Peyer's patch (tissue), 4 donors: Measurements from ENCODE around the gene TMEM87A. TPM values are rescaled to one million over a fixed set of nuclear protein-coding genes. Genes with fewer than 3 reads are reported as not detected.

Experiments used
- DNase-seq, 3 donors: peaks; one replicate each; pipeline ENCODE4 v3.0.0-alpha.2; 2017 to 2019
- H3K27ac ChIP-seq, 4 donors: fragments of 200-600 bp; sonication (generic); one replicate each; pipeline ENCODE4 v1.5.1; 2016 to 2019
- H3K27me3 ChIP-seq, 2 donors: fragments of 200-600 bp; sonication (generic); one replicate each; pipeline ENCODE4 v1.5.1; 2019
- H3K36me3 ChIP-seq, 3 donors: fragments of 200-600 bp; sonication (generic); one replicate each; pipeline ENCODE4 v1.5.1; 2016 to 2019
- H3K4me1 ChIP-seq, 4 donors: fragments of 200-600 bp; sonication (generic); one replicate each; pipeline ENCODE4 v1.5.1; 2016 to 2019
- H3K4me3 ChIP-seq, 4 donors: fragments of 200-600 bp; sonication (generic); 1 replicate in 3 of 4; 2 replicates in 1 of 4; pipeline ENCODE4 v1.5.1; 2016 to 2019; ENCODE audit warnings: mild to moderate bottlenecking in 1 of 4
- H3K9me3 ChIP-seq, 4 donors: fragments of 200-600 bp; sonication (generic); one replicate each; pipeline ENCODE4 v1.5.1; 2016 to 2019; ENCODE audit warnings: mild to moderate bottlenecking in 1 of 4
- POLR2A ChIP-seq, 2 donors: fragments of 450-650 bp; IDR thresholded peaks; one replicate each; pipeline ENCODE4 v1.5.1; 2017; ENCODE audit warnings: antibody characterized with exemption in 2 of 2, mild to moderate bottlenecking in 2 of 2, moderate library complexity in 2 of 2
- total RNA-seq, 4 donors: library from RNA; depleted of rRNA; stranded (reverse); fragments of >200 nt; gene quantifications; one replicate each; pipeline ENCODE4 v1.1.0, GENCODE V29; 2016
- TF ChIP-seq, protein P1 (sequence below), 6 experiments: fragments of 450-650 bp in 4 of 6; fragments of 200-600 bp in 2 of 6; sonication (generic) in 1 of 6; IDR thresholded peaks; one replicate each; pipeline ENCODE4 v1.5.1; 2017 to 2019; ENCODE audit warnings: antibody characterized with exemption in 6 of 6, mild to moderate bottlenecking in 3 of 6, moderate library complexity in 1 of 6

Gene TMEM87A
- total RNA-seq, 4 donors from 2014 or later: 47.5 to 61.9 (median 53.6) TPM

DNA sequence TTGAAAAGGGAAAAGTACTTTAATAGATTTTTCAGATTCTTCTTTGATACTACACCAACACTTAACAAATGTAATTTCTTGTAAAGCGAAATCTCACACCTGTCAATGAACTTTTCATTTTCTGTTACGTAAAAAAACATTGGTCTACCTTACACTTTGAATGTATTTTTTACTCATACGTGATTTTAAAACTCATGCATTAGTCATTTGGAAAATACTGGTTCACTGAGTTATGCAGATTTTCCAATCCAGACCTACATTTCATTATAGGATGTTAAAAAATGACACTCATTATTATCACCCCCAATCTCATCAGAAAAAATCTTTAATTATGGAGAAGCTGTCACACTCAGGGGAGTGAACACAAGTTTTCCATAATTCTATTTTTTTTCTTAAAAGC lies 79.8 kb downstream of the TMEM87A start:
- Histone ChIP-seq H3K27me3 (no peaks in the 10 kb centered on the region), H3K36me3 (peaks cover 0 to 53% (median 0%) of the 10 kb centered on the region in 3 donors), H3K27ac (no peak overlapping the region), H3K9me3 (no peaks in the 10 kb centered on the region), H3K4me1 (peaks cover 0 to 4% (median 0%) of the 10 kb centered on the region in 4 donors), H3K4me3 (no peak overlapping the region)
- no peak for DNase-seq
- no peak for TF ChIP-seq POLR2A (IDR thresholded peaks at IDR 0.05)
- TF ChIP-seq, protein P1, sequence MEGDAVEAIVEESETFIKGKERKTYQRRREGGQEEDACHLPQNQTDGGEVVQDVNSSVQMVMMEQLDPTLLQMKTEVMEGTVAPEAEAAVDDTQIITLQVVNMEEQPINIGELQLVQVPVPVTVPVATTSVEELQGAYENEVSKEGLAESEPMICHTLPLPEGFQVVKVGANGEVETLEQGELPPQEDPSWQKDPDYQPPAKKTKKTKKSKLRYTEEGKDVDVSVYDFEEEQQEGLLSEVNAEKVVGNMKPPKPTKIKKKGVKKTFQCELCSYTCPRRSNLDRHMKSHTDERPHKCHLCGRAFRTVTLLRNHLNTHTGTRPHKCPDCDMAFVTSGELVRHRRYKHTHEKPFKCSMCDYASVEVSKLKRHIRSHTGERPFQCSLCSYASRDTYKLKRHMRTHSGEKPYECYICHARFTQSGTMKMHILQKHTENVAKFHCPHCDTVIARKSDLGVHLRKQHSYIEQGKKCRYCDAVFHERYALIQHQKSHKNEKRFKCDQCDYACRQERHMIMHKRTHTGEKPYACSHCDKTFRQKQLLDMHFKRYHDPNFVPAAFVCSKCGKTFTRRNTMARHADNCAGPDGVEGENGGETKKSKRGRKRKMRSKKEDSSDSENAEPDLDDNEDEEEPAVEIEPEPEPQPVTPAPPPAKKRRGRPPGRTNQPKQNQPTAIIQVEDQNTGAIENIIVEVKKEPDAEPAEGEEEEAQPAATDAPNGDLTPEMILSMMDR (IDR thresholded peaks at IDR 0.05): no peak

DNA sequence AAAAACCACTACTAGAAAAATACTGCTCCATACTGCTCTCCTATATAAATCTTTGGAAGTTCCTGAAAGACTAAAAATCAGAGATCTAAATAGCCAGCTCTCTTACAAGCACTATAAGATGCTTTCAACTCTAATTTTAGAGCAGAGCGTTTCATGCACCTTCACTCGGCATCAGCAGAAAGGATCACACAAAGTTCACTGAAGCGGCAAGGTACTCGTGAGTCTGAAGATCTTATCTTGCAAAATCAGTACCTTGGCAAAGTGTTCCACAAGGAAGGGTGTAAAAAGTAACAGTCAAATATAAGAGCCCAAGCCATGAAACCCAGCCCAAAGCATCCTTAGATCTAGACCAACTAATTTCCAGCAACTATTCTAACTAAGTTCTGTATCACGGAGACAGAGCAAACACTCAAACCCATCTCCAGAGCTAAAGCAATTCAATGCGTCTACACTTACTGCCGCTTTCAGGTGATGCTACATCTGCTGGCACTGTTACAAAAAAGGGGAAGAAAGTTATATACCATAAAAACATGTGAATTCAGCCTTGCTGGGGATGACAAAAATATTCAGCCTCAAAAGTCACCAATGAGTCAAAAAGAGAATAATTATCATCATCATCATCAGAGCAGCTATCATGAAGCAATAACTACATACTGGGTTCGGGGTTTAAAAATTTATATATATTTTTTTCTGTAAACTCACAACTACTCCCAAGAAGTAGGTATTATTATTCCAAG lies 81.5 kb downstream of the TMEM87A start:
- Histone ChIP-seq H3K4me3 (no peak overlapping the region), H3K36me3 (peaks cover 0 to 56% (median 0%) of the 10 kb centered on the region in 3 donors), H3K9me3 (no peaks in the 10 kb centered on the region), H3K27ac (no peak overlapping the region), H3K4me1 (peaks cover 0 to 4% (median 0%) of the 10 kb centered on the region in 4 donors), H3K27me3 (no peaks in the 10 kb centered on the region)
- TF ChIP-seq, protein P1 (IDR thresholded peaks at IDR 0.05): no peak
- TF ChIP-seq POLR2A (IDR thresholded peaks at IDR 0.05): no peak
- DNase-seq: no peak

DNA sequence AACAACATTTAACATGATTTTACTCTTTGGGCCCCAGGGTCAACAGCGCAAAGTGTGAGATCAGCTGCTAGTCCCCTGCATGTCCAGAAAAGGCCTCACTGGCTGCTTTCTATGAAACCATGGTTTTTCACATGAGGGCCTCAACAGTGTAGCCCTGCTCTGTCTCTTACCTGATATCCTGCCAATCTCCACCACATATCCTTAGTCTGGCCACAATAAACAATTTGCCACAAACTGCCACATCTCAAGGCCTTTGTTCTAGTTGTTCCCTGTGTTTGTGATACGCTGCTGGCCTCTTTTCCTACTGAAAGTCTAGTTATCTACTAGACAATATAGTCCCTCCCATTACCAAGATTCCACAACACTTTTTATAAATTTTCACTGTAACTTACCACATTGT lies 82.9 kb downstream of the TMEM87A start:
- H3K36me3 ChIP-seq: peaks cover 0 to 69% (median 0%) of the 10 kb centered on the region in 3 donors
- no peak overlapping the region for H3K27ac ChIP-seq
- H3K4me3 ChIP-seq: no peak overlapping the region
- H3K4me1 ChIP-seq: peaks cover 0 to 4% (median 0%) of the 10 kb centered on the region in 4 donors
- H3K9me3 ChIP-seq: no peaks in the 10 kb centered on the region
- H3K27me3 ChIP-seq: no peaks in the 10 kb centered on the region
- no peak for TF ChIP-seq POLR2A (IDR thresholded peaks at IDR 0.05)
- TF ChIP-seq, protein P1 (IDR thresholded peaks at IDR 0.05): no peak
- no peak for DNase-seq

DNA sequence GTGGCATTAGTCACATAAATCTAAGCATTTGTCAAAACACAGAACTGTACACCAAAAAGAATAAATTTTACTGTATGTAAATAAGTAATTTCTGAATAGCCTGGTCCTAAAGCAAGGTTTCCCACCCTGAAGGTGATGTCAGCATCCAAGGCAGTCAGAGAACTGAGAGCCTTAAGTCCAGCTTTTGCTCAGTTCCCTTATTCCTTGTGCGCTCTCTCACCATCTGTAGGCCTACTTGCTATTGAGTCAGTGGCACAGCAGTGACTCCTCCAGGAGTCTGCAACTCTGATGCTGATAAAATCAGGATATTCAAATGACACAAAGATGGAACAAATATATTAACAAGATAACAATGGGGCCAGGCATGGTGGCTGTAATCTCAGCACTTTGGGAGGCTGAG lies 87.4 kb downstream of the TMEM87A start:
- Histone ChIP-seq H3K36me3 (peaks cover 0 to 93% (median 0%) of the 10 kb centered on the region in 3 donors), H3K4me3 (no peak overlapping the region), H3K4me1 (no peaks in the 10 kb centered on the region), H3K27ac (no peak overlapping the region), H3K27me3 (no peaks in the 10 kb centered on the region), H3K9me3 (no peaks in the 10 kb centered on the region)
- no peak for TF ChIP-seq POLR2A (IDR thresholded peaks at IDR 0.05)
- TF ChIP-seq, protein P1 (IDR thresholded peaks at IDR 0.05): no peak
- no peak for DNase-seq

DNA sequence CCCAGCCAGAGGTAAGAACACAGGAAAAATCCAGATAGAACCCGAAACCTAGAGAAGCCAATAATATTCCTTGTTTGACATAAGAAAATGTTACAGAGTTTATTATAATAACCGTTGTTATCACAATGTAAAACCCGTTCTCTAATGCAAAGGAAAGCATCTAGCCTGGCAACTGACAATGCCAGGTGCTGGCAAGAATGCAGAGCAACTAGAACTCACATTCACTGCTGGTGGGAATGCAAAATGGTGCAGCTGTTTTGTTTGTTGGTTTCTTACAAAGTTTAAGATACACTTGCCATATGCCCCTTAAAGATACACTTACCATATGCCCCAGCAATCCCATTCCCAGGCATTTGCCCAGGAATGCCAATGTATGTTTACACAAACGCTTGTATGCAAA lies 88.5 kb downstream of the TMEM87A start:
- no peak overlapping the region for H3K27ac ChIP-seq
- H3K4me1 ChIP-seq: no peaks in the 10 kb centered on the region
- H3K9me3 ChIP-seq: no peaks in the 10 kb centered on the region
- H3K36me3 ChIP-seq: peaks cover 0 to 92% (median 0%) of the 10 kb centered on the region in 3 donors
- no peaks in the 10 kb centered on the region for H3K27me3 ChIP-seq
- no peak for DNase-seq
- no peak overlapping the region for H3K4me3 ChIP-seq
- TF ChIP-seq POLR2A (IDR thresholded peaks at IDR 0.05): no peak
- TF ChIP-seq, protein P1 (IDR thresholded peaks at IDR 0.05): no peak
